Epithelial cell of esophagus (primary cell): ENCODE results near the gene CIDEB.

Experiments
- DNase-seq: peaks from one replicate; pipeline ENCODE4 v3.0.0; 2010; ENCODE audit warnings: low read depth
- H3K4me3 ChIP-seq: 2 replicates; pipeline ENCODE4 v1.5.1; 2011; ENCODE audit warnings: mild to moderate bottlenecking, low read length, control low read depth
- CTCF ChIP-seq: IDR thresholded peaks from 2 replicates; pipeline ENCODE4 v1.5.1; 2011; ENCODE audit warnings: low read depth, mild to moderate bottlenecking, low read length, control low read depth, inconsistent platforms; ENCODE audit not compliant: insufficient read depth; ENCODE audit errors: missing control alignments

CIDEB gene

GRCh38 chr14:24296341-24297157 is 11.2 kb downstream of the CIDEB start:
- peak; percentile 88 for TF ChIP-seq CTCF
- DNase-seq = peak; percentile 95
- H3K4me3 ChIP-seq = no peak overlapping the region

GRCh38 chr14:24293525-24293924 is 14.3 kb downstream of the CIDEB start:
- DNase-seq = no peak
- H3K4me3 ChIP-seq = no peak overlapping the region
- TF ChIP-seq CTCF = no peak

GRCh38 chr14:24292118-24292807 is 15.5 kb downstream of the CIDEB start:
- no peak overlapping the region for H3K4me3 ChIP-seq
- TF ChIP-seq CTCF = no peak
- no peak for DNase-seq

- no peak for TF ChIP-seq CTCF
- no peak overlapping the region for H3K4me3 ChIP-seq
- no peak for DNase-seq
Observed at GRCh38 chr14:24291446-24292117, 16.2 kb downstream of the CIDEB start.

- TF ChIP-seq CTCF = no peak
- H3K4me3 ChIP-seq = no peak overlapping the region
- DNase-seq = no peak
Observed at GRCh38 chr14:24290746-24291145, 17.0 kb downstream of the CIDEB start.

- no peak overlapping the region for H3K4me3 ChIP-seq
- TF ChIP-seq CTCF = no peak
- no peak for DNase-seq
Observed at GRCh38 chr14:24289649-24290280, 18.0 kb downstream of the CIDEB start.
